Lower leg skin (tissue), 4 donors: Measurements from ENCODE around the gene EEFSEC. TPM values are rescaled to one million over a fixed set of nuclear protein-coding genes. Genes with fewer than 3 reads are reported as not detected.
A peak's percentile ranks its signal among the peaks of the same experiment; 100 is the strongest.

ENCODE experiments used
- DNase-seq, 2 donors: peaks; one replicate each; pipeline ENCODE4 v3.0.0-alpha.2; 2019; ENCODE audit warnings: low spot score in 2 of 2
- H3K4me3 ChIP-seq: fragments of 200-600 bp; sonication (generic); 2 replicates; pipeline ENCODE4 v1.5.1; 2017; ENCODE audit warnings: mild to moderate bottlenecking, low read depth; ENCODE audit not compliant: poor library complexity, severe bottlenecking
- CTCF ChIP-seq, 3 donors: fragments of 450-650 bp; IDR thresholded peaks; one replicate each; pipeline ENCODE4 v1.5.1; 2016; ENCODE audit warnings: antibody characterized with exemption in 3 of 3, mild to moderate bottlenecking in 3 of 3, moderate library complexity in 2 of 3
- POLR2A ChIP-seq, 2 donors: fragments of 450-650 bp; IDR thresholded peaks; one replicate each; pipeline ENCODE4 v1.6.1; 2016 to 2017; ENCODE audit warnings: antibody characterized with exemption in 2 of 2, mild to moderate bottlenecking in 1 of 2, moderate library complexity in 1 of 2
- WGBS, 2 donors: methylation state at CpG; one replicate each; pipeline ENCODE4 v1.1.5; 2018; 5-methylcytosine and 5-hydroxymethylcytosine counted together
- intact Hi-C: fragments of 100-400 bp; cut with DNase I; formaldehyde crosslinking; loops from one replicate; pipeline ENCODE4 v1.15.0; 2023; ENCODE audit warnings: low total_unique reads
- total RNA-seq, 4 donors: library from RNA; depleted of rRNA; stranded (reverse); fragments of >200 nt; gene quantifications; one replicate each; pipeline ENCODE4 v1.1.0, GENCODE V29; 2016

EEFSEC gene
- total RNA-seq, 4 donors from 2014 or later = 16.3 to 28.6 (median 16.8) TPM

GRCh38 chr3:128269006-128269775, 115.9 kb downstream of the EEFSEC start:
- DNase-seq = peak in 1 of 2 donors; percentile 70
- TF ChIP-seq POLR2A (IDR thresholded peaks at IDR 0.05) (no peak), CTCF (IDR thresholded peaks at IDR 0.05) (no peak)
- intact Hi-C loops = no loop called here
- whole genome bisulfite sequencing, 2 donors = 89 to 96% methylated on average over 10 to 11 of the region's 11 CpGs
- H3K4me3 ChIP-seq = no peak overlapping the region

GRCh38 chr3:128269796-128270195, 116.5 kb downstream of the EEFSEC start:
- TF ChIP-seq POLR2A (IDR thresholded peaks at IDR 0.05) (no peak), CTCF (IDR thresholded peaks at IDR 0.05) (no peak)
- intact Hi-C loops = no loop called here
- 72 to 81% methylated on average over 3 of the region's 3 CpGs for WGBS, 2 donors
- peak in 1 of 2 donors; percentile 53 for DNase-seq
- no peak overlapping the region for H3K4me3 ChIP-seq

- WGBS, 2 donors = 70 to 83% methylated on average over 7 of the region's 7 CpGs
- intact Hi-C loops = no loop called here
- no peak for TF ChIP-seq POLR2A (IDR thresholded peaks at IDR 0.05)
- no peak for TF ChIP-seq CTCF (IDR thresholded peaks at IDR 0.05)
- DNase-seq = peak in 1 of 2 donors; percentile 49
- H3K4me3 ChIP-seq = no peak overlapping the region
These were observed 117.5 kb downstream of the EEFSEC start for GRCh38 chr3:128270559-128271492.

GRCh38 chr3:128271536-128272332, 118.5 kb downstream of the EEFSEC start:
- intact Hi-C loops = no loop called here
- peak in 1 of 2 donors; percentile 79 for DNase-seq
- TF ChIP-seq CTCF (IDR thresholded peaks at IDR 0.05) = no peak
- no peak for TF ChIP-seq POLR2A (IDR thresholded peaks at IDR 0.05)

GRCh38 chr3:128273109-128273840, 120.0 kb downstream of the EEFSEC start:
- intact Hi-C loops = no loop called here
- DNase-seq = peak in 1 of 2 donors; percentile 65
- no peak for TF ChIP-seq POLR2A (IDR thresholded peaks at IDR 0.05)
- TF ChIP-seq CTCF (IDR thresholded peaks at IDR 0.05) = no peak
- 77% methylated on average over 5 of the region's 5 CpGs for WGBS, 2 donors
- H3K4me3 ChIP-seq = no peak overlapping the region

More at GRCh38 chr3:128271536-128272332, 118.5 kb downstream of the EEFSEC start:
- WGBS, 2 donors = 85 to 86% methylated on average over 11 of the region's 11 CpGs
- no peak overlapping the region for H3K4me3 ChIP-seq
